ENCODE data around the gene MTAP. TPM values are rescaled to one million over a fixed set of nuclear protein-coding genes. Genes with fewer than 3 reads are reported as not detected.

Gene MTAP
- total and polyA plus RNA-seq, 2 of the 13 experiments (the other 11 are each of a cell fraction or from before 2014, with no cell fraction given) = 16.7 to 51.2 TPM

DNA sequence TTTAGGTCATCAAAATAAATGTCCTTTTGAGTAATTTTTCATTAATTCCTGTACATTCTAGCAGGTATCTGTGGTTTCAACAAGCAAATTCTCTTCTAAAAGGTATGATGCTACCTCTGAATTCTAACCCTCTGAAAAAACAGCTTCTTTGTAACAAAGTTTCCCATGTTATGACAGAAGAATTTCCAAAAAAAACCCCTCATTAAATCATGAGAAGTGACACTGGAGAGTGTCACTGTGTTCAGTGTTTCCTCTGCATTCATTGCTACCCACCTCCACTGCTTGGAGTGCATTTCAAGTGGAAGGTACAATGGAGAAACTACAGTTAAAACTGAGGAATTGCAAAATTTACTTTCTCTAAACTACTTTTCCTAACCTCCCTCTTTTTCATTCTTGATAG lies 181.7 kb downstream of the MTAP start (continued):
- TF ChIP-seq KIAA2018 (CRISPR knock-in tag; IDR thresholded peaks at IDR 0.05; ENCODE audit: borderline replicate concordance) = no peak
- no peak for TF ChIP-seq JDP2 (CRISPR knock-in tag; IDR thresholded peaks at IDR 0.05; ENCODE audit: borderline replicate concordance)
- TF ChIP-seq, protein P1, sequence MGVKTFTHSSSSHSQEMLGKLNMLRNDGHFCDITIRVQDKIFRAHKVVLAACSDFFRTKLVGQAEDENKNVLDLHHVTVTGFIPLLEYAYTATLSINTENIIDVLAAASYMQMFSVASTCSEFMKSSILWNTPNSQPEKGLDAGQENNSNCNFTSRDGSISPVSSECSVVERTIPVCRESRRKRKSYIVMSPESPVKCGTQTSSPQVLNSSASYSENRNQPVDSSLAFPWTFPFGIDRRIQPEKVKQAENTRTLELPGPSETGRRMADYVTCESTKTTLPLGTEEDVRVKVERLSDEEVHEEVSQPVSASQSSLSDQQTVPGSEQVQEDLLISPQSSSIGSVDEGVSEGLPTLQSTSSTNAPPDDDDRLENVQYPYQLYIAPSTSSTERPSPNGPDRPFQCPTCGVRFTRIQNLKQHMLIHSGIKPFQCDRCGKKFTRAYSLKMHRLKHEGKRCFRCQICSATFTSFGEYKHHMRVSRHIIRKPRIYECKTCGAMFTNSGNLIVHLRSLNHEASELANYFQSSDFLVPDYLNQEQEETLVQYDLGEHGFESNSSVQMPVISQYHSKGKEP (CRISPR knock-in tag; IDR thresholded peaks at IDR 0.05) = no peak
- TF ChIP-seq ELF3 (CRISPR knock-in tag; IDR thresholded peaks at IDR 0.05) = no peak
- no peak for TF ChIP-seq ZNF570 (CRISPR knock-in tag; IDR thresholded peaks at IDR 0.05; ENCODE audit: borderline replicate concordance)
- TF ChIP-seq JUN (CRISPR knock-in tag; IDR thresholded peaks at IDR 0.05) = no peak
- TF ChIP-seq SMYD3 (CRISPR knock-in tag; IDR thresholded peaks at IDR 0.05) = no peak
- TF ChIP-seq ZNF280D (CRISPR knock-in tag; IDR thresholded peaks at IDR 0.05) = no peak
- TF ChIP-seq, protein P2, sequence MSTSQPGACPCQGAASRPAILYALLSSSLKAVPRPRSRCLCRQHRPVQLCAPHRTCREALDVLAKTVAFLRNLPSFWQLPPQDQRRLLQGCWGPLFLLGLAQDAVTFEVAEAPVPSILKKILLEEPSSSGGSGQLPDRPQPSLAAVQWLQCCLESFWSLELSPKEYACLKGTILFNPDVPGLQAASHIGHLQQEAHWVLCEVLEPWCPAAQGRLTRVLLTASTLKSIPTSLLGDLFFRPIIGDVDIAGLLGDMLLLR (CRISPR knock-in tag; IDR thresholded peaks at IDR 0.05) = no peak
- TF ChIP-seq ZNF547 (CRISPR knock-in tag; IDR thresholded peaks at IDR 0.05) = no peak
- TF ChIP-seq, protein P3, sequence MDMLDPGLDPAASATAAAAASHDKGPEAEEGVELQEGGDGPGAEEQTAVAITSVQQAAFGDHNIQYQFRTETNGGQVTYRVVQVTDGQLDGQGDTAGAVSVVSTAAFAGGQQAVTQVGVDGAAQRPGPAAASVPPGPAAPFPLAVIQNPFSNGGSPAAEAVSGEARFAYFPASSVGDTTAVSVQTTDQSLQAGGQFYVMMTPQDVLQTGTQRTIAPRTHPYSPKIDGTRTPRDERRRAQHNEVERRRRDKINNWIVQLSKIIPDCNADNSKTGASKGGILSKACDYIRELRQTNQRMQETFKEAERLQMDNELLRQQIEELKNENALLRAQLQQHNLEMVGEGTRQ (IDR thresholded peaks at IDR 0.05; ENCODE audit: low read depth, low read length) = no peak
- TF ChIP-seq, protein P3 (CRISPR knock-in tag; IDR thresholded peaks at IDR 0.05; ENCODE audit: borderline replicate concordance) = no peak
- TF ChIP-seq JUNB (CRISPR knock-in tag; IDR thresholded peaks at IDR 0.05; ENCODE audit: borderline replicate concordance) = no peak
- no peak for TF ChIP-seq HMGA1 (CRISPR knock-in tag; conservative IDR thresholded peaks at IDR 0.05)
